Right atrium auricular region (tissue), 2 donors: ENCODE results near the gene TIFAB. TPM values are rescaled to one million over a fixed set of nuclear protein-coding genes. Genes with fewer than 3 reads are reported as not detected.

ENCODE experiments used
- DNase-seq: peaks from one replicate; pipeline ENCODE4 v3.0.0-alpha.2; 2019; ENCODE audit warnings: low spot score
- H3K27ac ChIP-seq, 2 donors: fragments of 200-600 bp; sonication (generic); 1 replicate in 1 of 2; 2 replicates in 1 of 2; pipeline ENCODE4 v1.5.1; 2016 to 2019
- H3K27me3 ChIP-seq, 2 donors: fragments of 200-600 bp; sonication (generic); one replicate each; pipeline versions ENCODE4 v1.5.1 to v1.6.0; 2017 to 2019
- H3K36me3 ChIP-seq: fragments of 200-600 bp; sonication (generic); one replicate; pipeline ENCODE4 v1.5.1; 2016
- H3K4me1 ChIP-seq, 2 donors: fragments of 200-600 bp; sonication (generic); one replicate each; pipeline versions ENCODE4 v1.5.1 to v1.6.0; 2017 to 2019
- H3K4me3 ChIP-seq, 2 donors: fragments of 200-600 bp; sonication (generic); 1 replicate in 1 of 2; 2 replicates in 1 of 2; pipeline ENCODE4 v1.5.1; 2017 to 2019; ENCODE audit warnings: mild to moderate bottlenecking in 1 of 2, moderate library complexity in 1 of 2
- H3K9me3 ChIP-seq, 2 donors: fragments of 200-600 bp; sonication (generic); one replicate each; pipeline ENCODE4 v1.5.1; 2019
- CTCF ChIP-seq, 2 donors: fragments of 200-600 bp; sonication (generic); IDR thresholded peaks; one replicate each; pipeline ENCODE4 v1.5.1; 2019; ENCODE audit warnings: antibody characterized with exemption in 2 of 2
- total RNA-seq, 2 donors: library from RNA; depleted of rRNA; stranded (reverse); fragments of >200 nt; gene quantifications; one replicate each; pipeline ENCODE4 v1.1.0, GENCODE V29; 2016

The TIFAB gene
- total RNA-seq, 2 donors from 2014 or later: not detected

GRCh38 chr5:135441919-135442318 lies 10.2 kb downstream of the TIFAB start:
- Histone ChIP-seq H3K4me1 (peaks cover 0 to 24% of the 10 kb centered on the region in 2 donors), H3K9me3 (no peaks in the 10 kb centered on the region), H3K4me3 (no peak overlapping the region), H3K27ac (no peak overlapping the region), H3K27me3 (no peaks in the 10 kb centered on the region), H3K36me3 (no peaks in the 10 kb centered on the region)
- DNase-seq: peak; percentile 28
- no peak for TF ChIP-seq CTCF (IDR thresholded peaks at IDR 0.05)

GRCh38 chr5:135441350-135441831 lies 10.8 kb downstream of the TIFAB start:
- DNase-seq: peak; percentile 55
- Histone ChIP-seq H3K4me3 (no peak overlapping the region), H3K27ac (no peak overlapping the region), H3K9me3 (no peaks in the 10 kb centered on the region), H3K27me3 (no peaks in the 10 kb centered on the region), H3K4me1 (peaks cover 0 to 24% of the 10 kb centered on the region in 2 donors), H3K36me3 (no peaks in the 10 kb centered on the region)
- TF ChIP-seq CTCF (IDR thresholded peaks at IDR 0.05): no peak

- no peaks in the 10 kb centered on the region for H3K36me3 ChIP-seq
- H3K4me3 ChIP-seq: no peak overlapping the region
- H3K4me1 ChIP-seq: peaks cover 0 to 24% of the 10 kb centered on the region in 2 donors
- TF ChIP-seq CTCF (IDR thresholded peaks at IDR 0.05): no peak
- H3K9me3 ChIP-seq: no peaks in the 10 kb centered on the region
- no peak overlapping the region for H3K27ac ChIP-seq
- peak; percentile 49 for DNase-seq
- no peaks in the 10 kb centered on the region for H3K27me3 ChIP-seq
Measured at GRCh38 chr5:135440916-135441315, 11.2 kb downstream of the TIFAB start.

GRCh38 chr5:135439231-135440205 lies 12.6 kb downstream of the TIFAB start:
- DNase-seq: no peak
- no peak overlapping the region for H3K4me3 ChIP-seq
- no peak overlapping the region for H3K27ac ChIP-seq
- H3K4me1 ChIP-seq: peaks cover 0 to 28% of the 10 kb centered on the region in 2 donors
- no peaks in the 10 kb centered on the region for H3K27me3 ChIP-seq
- H3K36me3 ChIP-seq: no peaks in the 10 kb centered on the region
- no peaks in the 10 kb centered on the region for H3K9me3 ChIP-seq
- TF ChIP-seq CTCF (IDR thresholded peaks at IDR 0.05): no peak

- no peak for TF ChIP-seq CTCF (IDR thresholded peaks at IDR 0.05)
- Histone ChIP-seq H3K27me3 (no peaks in the 10 kb centered on the region), H3K36me3 (no peaks in the 10 kb centered on the region), H3K9me3 (no peaks in the 10 kb centered on the region), H3K4me3 (no peak overlapping the region), H3K4me1 (peaks cover 0 to 36% of the 10 kb centered on the region in 2 donors), H3K27ac (no peak overlapping the region)
- no peak for DNase-seq
Measured at GRCh38 chr5:135438636-135439221, 13.4 kb downstream of the TIFAB start.
